Middle frontal gyrus (tissue), 1 donor: ENCODE data around the gene CHRDL2.
"Not testable (repeated sequence)": the region's sequence is repeated elsewhere in the genome, so short reads cannot be mapped to it uniquely, and the experiment has no call there.

ENCODE experiments used
- DNase-seq: peaks from one replicate; pipeline ENCODE4 v3.0.0-alpha.2; 2015; ENCODE audit warnings: low spot score; ENCODE audit errors: extremely low spot score

CHRDL2 gene

GRCh38 chr11:74672332-74672955 is 58.8 kb downstream of the CHRDL2 start:
- DNase-seq: no peak

- DNase-seq: no peak
These were observed 59.6 kb downstream of the CHRDL2 start for GRCh38 chr11:74671520-74672196.

GRCh38 chr11:74670171-74670570 is 61.1 kb downstream of the CHRDL2 start:
- no peak for DNase-seq

GRCh38 chr11:74669211-74670160 is 61.7 kb downstream of the CHRDL2 start:
- no peak for DNase-seq

- no peak for DNase-seq
These were observed 67.9 kb downstream of the CHRDL2 start for GRCh38 chr11:74663315-74663714.

GRCh38 chr11:74662487-74663103 is 68.6 kb downstream of the CHRDL2 start:
- no peak for DNase-seq

- DNase-seq: not testable (repeated sequence)
These were observed 72.1 kb downstream of the CHRDL2 start for GRCh38 chr11:74659124-74659523.

GRCh38 chr11:74654976-74655375 is 76.2 kb downstream of the CHRDL2 start:
- no peak for DNase-seq

GRCh38 chr11:74650498-74650897 is 80.7 kb downstream of the CHRDL2 start:
- DNase-seq: no peak

- no peak for DNase-seq
These were observed 82.3 kb downstream of the CHRDL2 start for GRCh38 chr11:74648894-74649293.

- no peak for DNase-seq
These were observed 83.4 kb downstream of the CHRDL2 start for GRCh38 chr11:74647831-74648230.

- no peak for DNase-seq
These were observed 83.8 kb downstream of the CHRDL2 start for GRCh38 chr11:74647404-74647803.

- no peak for DNase-seq
These were observed 84.3 kb downstream of the CHRDL2 start for GRCh38 chr11:74646954-74647353.
